CD4-positive, alpha-beta T cell (primary cell): ENCODE measurements around the gene ZFP90. TPM values are rescaled to one million over a fixed set of nuclear protein-coding genes. Genes with fewer than 3 reads are reported as not detected.

Experiments used
- ATAC-seq: fragments of 200-7000 bp; cut with Tn5 transposase; one replicate; pipeline ENCODE4 v1.10.0; 2022; ENCODE audit warnings: mild to moderate bottlenecking; ENCODE audit not compliant: poor library complexity
- CTCF ChIA-PET: fragments of 350-600 bp; sonication (Branson Sonifier 250); formaldehyde crosslinking; loops from one replicate; lab custom pipeline; 2021; ENCODE audit warnings: antibody characterized with exemption, inconsistent platforms; lab: Charles Lee
- POLR2A ChIA-PET: fragments of 350-600 bp; sonication (Branson Sonifier 250); formaldehyde crosslinking; loops from one replicate; lab custom pipeline; 2021; ENCODE audit warnings: antibody characterized with exemption, inconsistent platforms; lab: Charles Lee
- DNase-seq, 14 experiments: peaks; one replicate each; pipeline ENCODE4 v3.0.0-alpha.2; 2013 to 2020; ENCODE audit warnings: mixed read lengths in 2 of 14
- H3K27ac ChIP-seq, 2 donors: one replicate each; pipeline versions ENCODE4 v1.5.1 to v1.7.0; 2013; ENCODE audit warnings: low read length in 2 of 2, low read depth in 1 of 2, mild to moderate bottlenecking in 1 of 2
- H3K27me3 ChIP-seq, 2 experiments: 1 replicate in 1 of 2; 2 replicates in 1 of 2; pipeline versions ENCODE4 v1.6.1 to v1.7.0; 2013; ENCODE audit warnings: low read length in 2 of 2, control low read depth in 1 of 2, mild to moderate bottlenecking in 1 of 2, moderate library complexity in 1 of 2; ENCODE audit not compliant: insufficient read depth in 2 of 2, control insufficient read depth in 1 of 2
- H3K36me3 ChIP-seq: one replicate; pipeline ENCODE4 v1.6.1; 2013; ENCODE audit warnings: low read length, control low read depth; ENCODE audit not compliant: insufficient read depth
- H3K4me1 ChIP-seq: one replicate; pipeline ENCODE4 v1.6.1; 2013; ENCODE audit warnings: low read length, control low read depth; ENCODE audit not compliant: insufficient read depth
- H3K4me3 ChIP-seq: one replicate; pipeline ENCODE4 v1.5.1; 2013; ENCODE audit warnings: mild to moderate bottlenecking, low read length, moderate library complexity
- H3K9me3 ChIP-seq, 2 experiments: 1 replicate in 1 of 2; 2 replicates in 1 of 2; pipeline versions ENCODE4 v1.6.1 to v1.7.0; 2013; ENCODE audit warnings: low read length in 2 of 2, mild to moderate bottlenecking in 2 of 2, control low read depth in 1 of 2, moderate library complexity in 1 of 2; ENCODE audit not compliant: control insufficient read depth in 1 of 2, insufficient read depth in 1 of 2
- H3K27ac Mint-ChIP-seq: one replicate; pipeline ENCODE4 v1.8.0; 2020; ENCODE audit warnings: mixed read lengths
- H3K27me3 Mint-ChIP-seq: one replicate; pipeline ENCODE4 v1.8.0; 2021; ENCODE audit warnings: mixed read lengths
- H3K36me3 Mint-ChIP-seq: one replicate; pipeline ENCODE4 v1.8.0; 2021; ENCODE audit warnings: low read depth, mixed read lengths
- H3K4me1 Mint-ChIP-seq: one replicate; pipeline ENCODE4 v1.8.0; 2021; ENCODE audit warnings: low read depth, mixed read lengths
- H3K4me3 Mint-ChIP-seq: one replicate; pipeline ENCODE4 v1.8.0; 2020; ENCODE audit warnings: mild to moderate bottlenecking, mixed read lengths
- H3K9me3 Mint-ChIP-seq: one replicate; pipeline ENCODE4 v1.8.0; 2020; ENCODE audit warnings: mixed read lengths
- CTCF ChIP-seq: fragments of 200-600 bp; IDR thresholded peaks from one replicate; pipeline ENCODE4 v1.8.0; 2022; ENCODE audit warnings: antibody characterized with exemption, mild to moderate bottlenecking
- intact Hi-C, 2 experiments: fragments of 100-400 bp; cut with DNase I in 1 of 2; cut with micrococcal nuclease in 1 of 2; formaldehyde crosslinking; loops; one replicate each; pipeline versions ENCODE4 v1.15.1 to v1.9.0; 2023 to 2025; cut with DNase I, micrococcal nuclease
- total RNA-seq, 174 experiments: library from RNA in 2 of 174; stranded (reverse) in 2 of 174; gene quantifications; one replicate each; pipeline ENCODE4 v1.2.3 and lab custom pipeline; 2021 to 2026

Gene ZFP90
- total RNA-seq, 2 experiments from 2014 or later = 23.3 to 24.3 TPM

- TF ChIP-seq CTCF = no peak
- ATAC-seq (no peak), DNase-seq (no peak)
- Histone ChIP-seq H3K9me3 (no peaks in the 10 kb centered on the region), H3K27me3 (no peaks in the 10 kb centered on the region), H3K27ac (no peak overlapping the region), H3K4me3 (no peak overlapping the region), H3K4me1 (no peaks in the 10 kb centered on the region), H3K36me3 (no peaks in the 10 kb centered on the region)
- ChIA-PET POLR2A (no interaction called here), CTCF (no interaction called here)
- Mint-ChIP-seq H3K4me1 (no peaks in the 10 kb centered on the region), H3K27me3 (no peaks in the 10 kb centered on the region), H3K36me3 (peaks cover 7% of the 10 kb centered on the region), H3K9me3 (peaks cover 3% of the 10 kb centered on the region), H3K4me3 (no peak overlapping the region), H3K27ac (no peak overlapping the region)
- intact Hi-C loops = no loop called here
Observed at GRCh38 chr16:68596266-68596665, 57.2 kb downstream of the ZFP90 start.

GRCh38 chr16:68599586-68599985 is 60.5 kb downstream of the ZFP90 start:
- H3K4me3 ChIP-seq = no peak overlapping the region
- no peaks in the 10 kb centered on the region for H3K4me1 ChIP-seq
- H3K27ac Mint-ChIP-seq = no peak overlapping the region
- H3K36me3 ChIP-seq = no peaks in the 10 kb centered on the region
- H3K27ac ChIP-seq = no peak overlapping the region
- H3K36me3 Mint-ChIP-seq = no peaks in the 10 kb centered on the region
- TF ChIP-seq CTCF = no peak
- DNase-seq (no peak), ATAC-seq (no peak)
- H3K27me3 Mint-ChIP-seq = no peaks in the 10 kb centered on the region
- no peaks in the 10 kb centered on the region for H3K27me3 ChIP-seq
- no peak overlapping the region for H3K4me3 Mint-ChIP-seq
- ChIA-PET POLR2A (no interaction called here), CTCF (interaction anchor here (1.3 kb wide), 1 partner anchor 9 kb away, joined by 4 read pairs; no protein-coding TSS in a partner anchor)
- H3K9me3 ChIP-seq = no peaks in the 10 kb centered on the region
- H3K9me3 Mint-ChIP-seq = no peaks in the 10 kb centered on the region
- intact Hi-C loops = no loop called here
- no peaks in the 10 kb centered on the region for H3K4me1 Mint-ChIP-seq

GRCh38 chr16:68605746-68606145 is 66.7 kb downstream of the ZFP90 start:
- Mint-ChIP-seq H3K4me1 (no peaks in the 10 kb centered on the region), H3K4me3 (no peak overlapping the region), H3K27ac (no peak overlapping the region), H3K27me3 (no peaks in the 10 kb centered on the region), H3K9me3 (no peaks in the 10 kb centered on the region), H3K36me3 (no peaks in the 10 kb centered on the region)
- ChIA-PET CTCF (no interaction called here), POLR2A (no interaction called here)
- ATAC-seq (no peak), DNase-seq (no peak)
- no peak for TF ChIP-seq CTCF
- Histone ChIP-seq H3K4me3 (no peak overlapping the region), H3K27me3 (no peaks in the 10 kb centered on the region), H3K9me3 (no peaks in the 10 kb centered on the region), H3K4me1 (no peaks in the 10 kb centered on the region), H3K36me3 (no peaks in the 10 kb centered on the region), H3K27ac (no peak overlapping the region)
- intact Hi-C loops = no loop called here
